UCSD-AML1 (cell line): ENCODE data around the gene NYAP1.
"Not testable (repeated sequence)": the region's sequence is repeated elsewhere in the genome, so short reads cannot be mapped to it uniquely, and the experiment has no call there.

Experiments
- DNase-seq: peaks from one replicate; lab custom pipeline; 2025; ENCODE audit not compliant: unreplicated experiment; lab: John Stamatoyannopoulos, UW

Gene NYAP1

GRCh38 chr7:100540073-100540723 is 56.5 kb downstream of the NYAP1 start:
- DNase-seq: no peak

- DNase-seq: not testable (repeated sequence)
Observed at GRCh38 chr7:100541309-100541708, 57.6 kb downstream of the NYAP1 start.

- no peak for DNase-seq
Observed at GRCh38 chr7:100543586-100543985, 59.9 kb downstream of the NYAP1 start.

- DNase-seq: no peak
Observed at GRCh38 chr7:100544386-100544785, 60.7 kb downstream of the NYAP1 start.
